PC-9 (cell line): Measurements from ENCODE around the gene DNASE2.

Source experiments
- EZH2 ChIP-seq: fragments of 200-600 bp; sonication (generic); IDR thresholded peaks from 2 replicates; pipeline ENCODE4 v1.8.0; 2017; ENCODE audit warnings: antibody characterized with exemption, low read depth
- TF ChIP-seq, protein P1 (sequence below): fragments of 200-600 bp; sonication (generic); conservative IDR thresholded peaks from 2 replicates; pipeline ENCODE4 v1.6.1; 2017; ENCODE audit warnings: mixed run types, antibody characterized with exemption, mild to moderate bottlenecking, moderate library complexity

DNA sequence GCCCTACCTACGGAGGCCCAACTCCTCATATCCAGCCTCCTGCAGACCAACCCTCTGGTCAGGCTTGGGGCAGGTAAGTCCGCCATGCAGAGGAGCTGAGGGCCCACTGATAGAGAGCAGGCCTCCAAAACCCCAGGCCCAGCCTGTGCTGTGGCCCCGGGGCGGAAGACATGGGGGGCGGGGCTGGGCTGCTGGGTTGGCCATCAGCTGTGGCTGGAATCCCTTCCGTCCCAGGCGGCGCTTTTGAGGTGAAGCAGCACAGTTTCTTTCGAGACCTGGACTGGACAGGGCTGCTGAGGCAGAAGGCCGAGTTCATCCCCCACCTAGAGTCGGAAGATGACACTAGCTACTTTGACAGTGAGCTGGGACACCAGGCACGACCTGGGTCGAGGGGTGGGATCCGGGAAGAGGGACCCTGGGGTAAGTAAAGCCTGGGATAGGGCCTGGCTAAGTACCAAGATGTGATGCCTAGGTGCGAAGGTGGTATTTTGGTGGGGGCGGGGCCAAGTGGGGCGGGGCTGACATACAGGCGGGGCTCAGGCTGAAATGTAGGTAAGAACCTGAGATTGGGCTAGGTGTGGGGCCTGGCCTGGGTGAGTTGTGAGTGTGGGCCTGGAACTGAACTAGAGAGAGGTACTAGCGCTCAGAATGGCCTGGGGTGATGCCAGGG lies 15.4 kb downstream of the DNASE2 start:
- TF ChIP-seq, protein P1, sequence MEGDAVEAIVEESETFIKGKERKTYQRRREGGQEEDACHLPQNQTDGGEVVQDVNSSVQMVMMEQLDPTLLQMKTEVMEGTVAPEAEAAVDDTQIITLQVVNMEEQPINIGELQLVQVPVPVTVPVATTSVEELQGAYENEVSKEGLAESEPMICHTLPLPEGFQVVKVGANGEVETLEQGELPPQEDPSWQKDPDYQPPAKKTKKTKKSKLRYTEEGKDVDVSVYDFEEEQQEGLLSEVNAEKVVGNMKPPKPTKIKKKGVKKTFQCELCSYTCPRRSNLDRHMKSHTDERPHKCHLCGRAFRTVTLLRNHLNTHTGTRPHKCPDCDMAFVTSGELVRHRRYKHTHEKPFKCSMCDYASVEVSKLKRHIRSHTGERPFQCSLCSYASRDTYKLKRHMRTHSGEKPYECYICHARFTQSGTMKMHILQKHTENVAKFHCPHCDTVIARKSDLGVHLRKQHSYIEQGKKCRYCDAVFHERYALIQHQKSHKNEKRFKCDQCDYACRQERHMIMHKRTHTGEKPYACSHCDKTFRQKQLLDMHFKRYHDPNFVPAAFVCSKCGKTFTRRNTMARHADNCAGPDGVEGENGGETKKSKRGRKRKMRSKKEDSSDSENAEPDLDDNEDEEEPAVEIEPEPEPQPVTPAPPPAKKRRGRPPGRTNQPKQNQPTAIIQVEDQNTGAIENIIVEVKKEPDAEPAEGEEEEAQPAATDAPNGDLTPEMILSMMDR = no peak
- no peak for TF ChIP-seq EZH2
